K562 (cell line): ENCODE measurements around the gene DAAM1. TPM values are rescaled to one million over a fixed set of nuclear protein-coding genes. Genes with fewer than 3 reads are reported as not detected.

ENCODE experiments used
- ATAC-seq: fragments of 200-7000 bp; cut with Tn5 transposase; 3 replicates; pipeline ENCODE4 v1.9.1; 2020; ENCODE audit warnings: moderate library complexity
- BruUV-seq: library from RNA; stranded (reverse); fragments of 400-500 nt; replicated peaks from 2 replicates; lab custom pipeline; 2021; lab: Mats Ljungman, UMichigan
- CTCF ChIA-PET: fragments of 300-600 bp; formaldehyde crosslinking; extraction: SDS; loops from one replicate; lab custom pipeline; 2021; ENCODE audit warnings: low intra/inter-chr PET ratio; lab: Yijun Ruan, JAX
- POLR2A ChIA-PET: fragments of 300-600, 350-650 bp; sonication (Branson Sonifier 250); formaldehyde crosslinking; extraction: SDS; loops from one replicate; lab custom pipeline; 2021; ENCODE audit warnings: antibody characterized with exemption, inconsistent platforms; lab: Yijun Ruan, JAX
- DNase-seq, 4 experiments: peaks; one replicate each; pipeline versions ENCODE4 v3.0.0 to v3.0.0-alpha.2; 2011 to 2018; ENCODE audit warnings: low spot score in 3 of 4, mixed read lengths in 3 of 4; ENCODE audit errors: extremely low read depth in 1 of 4
- FAIRE-seq: peaks from 2 replicates; lab custom pipeline; 2011; peaks lifted over from hg19 to GRCh38; lab: Jason Lieb, UNC
- H2AFZ ChIP-seq: 2 replicates; pipeline ENCODE4 v1.6.0; 2011; ENCODE audit warnings: low read depth, low read length, control low read depth, inconsistent platforms
- H3K27ac ChIP-seq: fragments of 200-600 bp; 3 replicates; pipeline ENCODE4 v1.8.0; 2011; ENCODE audit warnings: low read depth, mild to moderate bottlenecking, control low read depth, inconsistent platforms, low read length, moderate library complexity, mixed read lengths; ENCODE audit errors: extremely low read depth
- H3K27me3 ChIP-seq, 2 experiments: fragments of 300-600 bp in 1 of 2; 2 replicates in 1 of 2; 3 replicates in 1 of 2; pipeline versions ENCODE4 v1.6.0 to v1.8.0; 2011; ENCODE audit warnings: inconsistent platforms in 2 of 2, low read length in 2 of 2, mild to moderate bottlenecking in 1 of 2, mixed read lengths in 1 of 2, moderate library complexity in 1 of 2; ENCODE audit not compliant: control insufficient read depth in 2 of 2, insufficient read depth in 2 of 2
- H3K36me3 ChIP-seq: fragments of 300-600 bp; 3 replicates; pipeline ENCODE4 v1.8.0; 2011; ENCODE audit warnings: mild to moderate bottlenecking, low read length, inconsistent platforms; ENCODE audit not compliant: control insufficient read depth, insufficient read depth
- H3K4me1 ChIP-seq, 2 experiments: fragments of 200-600 bp in 1 of 2; replicated peaks in 1 of 2; 2 replicates in 1 of 2; 3 replicates in 1 of 2; pipeline versions ENCODE4 v1.5.1 to v1.8.0; 2011; ENCODE audit warnings: inconsistent platforms in 2 of 2, low read length in 2 of 2, mild to moderate bottlenecking in 1 of 2, mixed read lengths in 1 of 2, moderate library complexity in 1 of 2; ENCODE audit not compliant: control insufficient read depth in 2 of 2, insufficient read depth in 2 of 2
- H3K4me2 ChIP-seq: 2 replicates; pipeline ENCODE4 v1.6.1; 2011; ENCODE audit warnings: low read length, control low read depth, inconsistent platforms, mixed read lengths; ENCODE audit not compliant: insufficient read depth
- H3K4me3 ChIP-seq: fragments of 200-600 bp; sonication (generic), shearing (Covaris generic); 2 replicates; pipeline ENCODE4 v1.5.1; 2016; ENCODE audit warnings: control low read depth, inconsistent platforms
- H3K79me2 ChIP-seq: fragments of 200-600 bp; 3 replicates; pipeline ENCODE4 v1.8.0; 2011; ENCODE audit warnings: low read length, inconsistent platforms; ENCODE audit not compliant: control insufficient read depth, insufficient read depth
- H3K9ac ChIP-seq, 2 experiments: 2 replicates each; pipeline versions ENCODE4 v1.6.0 to v1.6.1; 2011; ENCODE audit warnings: low read depth in 2 of 2, low read length in 2 of 2, control low read depth in 1 of 2, inconsistent platforms in 1 of 2, mild to moderate bottlenecking in 1 of 2, mixed read lengths in 1 of 2; ENCODE audit not compliant: insufficient read depth in 1 of 2
- H3K9me1 ChIP-seq: one replicate; pipeline ENCODE4 v1.6.0; 2011; ENCODE audit warnings: inconsistent platforms, mild to moderate bottlenecking, low read length, moderate library complexity; ENCODE audit not compliant: control insufficient read depth, insufficient read depth
- H3K9me3 ChIP-seq: replicated peaks from 2 replicates; pipeline ENCODE4 v1.5.1; 2011; ENCODE audit warnings: low read depth, low read length, inconsistent platforms; ENCODE audit not compliant: control insufficient read depth, insufficient read depth
- H4K20me1 ChIP-seq: replicated peaks from 2 replicates; pipeline ENCODE4 v1.6.1; 2011; ENCODE audit warnings: low read length, inconsistent platforms, mixed read lengths; ENCODE audit not compliant: control insufficient read depth, insufficient read depth
- ATF6 ChIP-seq: sonication (generic); formaldehyde crosslinking; IDR thresholded peaks from 2 replicates; pipeline ENCODE4 v1.4.0; 2020; ENCODE audit warnings: mild to moderate bottlenecking, missing genetic modification reagents
- BACH1 ChIP-seq: fragments of 200-800 bp; sonication (Bioruptor generic); IDR thresholded peaks from 2 replicates; pipeline ENCODE4 v1.6.1; 2016; ENCODE audit warnings: missing genetic modification characterization, missing compliant biosample characterization
- CBFB ChIP-seq: sonication (generic); formaldehyde crosslinking; IDR thresholded peaks from 2 replicates; pipeline ENCODE4 v1.4.0; 2020; ENCODE audit warnings: mild to moderate bottlenecking, missing genetic modification reagents
- FOXA1 ChIP-seq: fragments of 450-650 bp; IDR thresholded peaks from 2 replicates; pipeline ENCODE4 v1.6.1; 2016; ENCODE audit warnings: mild to moderate bottlenecking, borderline replicate concordance
- GABPB1 ChIP-seq: sonication (generic); formaldehyde crosslinking; IDR thresholded peaks from 2 replicates; pipeline ENCODE4 v1.8.0; 2022; ENCODE audit warnings: mild to moderate bottlenecking, missing genetic modification reagents
- GABPB2 ChIP-seq: fragments of 250-450 bp; sonication (Bioruptor Pico); conservative IDR thresholded peaks from 2 replicates; pipeline ENCODE4 v1.5.1; 2021; ENCODE audit warnings: mild to moderate bottlenecking
- GTF2F1 ChIP-seq: IDR thresholded peaks from 2 replicates; pipeline ENCODE4 v1.6.1; 2011; ENCODE audit warnings: low read depth, low read length, improper control_type of control experiment
- NCOA4 ChIP-seq: fragments of 450-650 bp; IDR thresholded peaks from 2 replicates; pipeline ENCODE4 v1.6.1; 2018; ENCODE audit warnings: mild to moderate bottlenecking; ENCODE audit not compliant: partially characterized antibody
- NRF1 ChIP-seq, 2 experiments: fragments of 450-650 bp; IDR thresholded peaks in 1 of 2; conservative IDR thresholded peaks in 1 of 2; 2 replicates each; pipeline ENCODE4 v1.6.1; 2014; ENCODE audit warnings: mild to moderate bottlenecking in 2 of 2
- PATZ1 ChIP-seq: fragments of 250-450 bp; sonication (Bioruptor Pico); IDR thresholded peaks from 2 replicates; pipeline ENCODE4 v1.5.0; 2020; ENCODE audit warnings: mild to moderate bottlenecking, borderline replicate concordance
- SIN3B ChIP-seq: fragments of 450-650 bp; IDR thresholded peaks from 2 replicates; pipeline ENCODE4 v1.6.1; 2017; ENCODE audit warnings: low read depth, mild to moderate bottlenecking, moderate library complexity
- SNIP1 ChIP-seq: fragments of 450-650 bp; IDR thresholded peaks from 2 replicates; pipeline ENCODE4 v1.7.1; 2017; ENCODE audit warnings: low read depth, mild to moderate bottlenecking
- SOX6 ChIP-seq: fragments of 450-650 bp; IDR thresholded peaks from 2 replicates; pipeline ENCODE4 v1.6.1; 2014; ENCODE audit warnings: mild to moderate bottlenecking
- TAF15 ChIP-seq: fragments of 200-400 bp; formaldehyde crosslinking; IDR thresholded peaks from 2 replicates; pipeline ENCODE4 v1.6.1; 2017; ENCODE audit warnings: mild to moderate bottlenecking, low read depth, low read length, moderate library complexity
- TEAD2 ChIP-seq: fragments of 450-650 bp; IDR thresholded peaks from 2 replicates; pipeline ENCODE4 v1.6.1; 2016; ENCODE audit warnings: missing genetic modification characterization, control low read depth, missing compliant biosample characterization
- ZBTB7A ChIP-seq: IDR thresholded peaks from 2 replicates; pipeline ENCODE4 v1.6.1; 2011; ENCODE audit warnings: low read depth, mild to moderate bottlenecking, low read length, moderate library complexity, borderline replicate concordance; ENCODE audit not compliant: control insufficient read depth
- ZFP91 ChIP-seq: sonication (generic); formaldehyde crosslinking; IDR thresholded peaks from 2 replicates; pipeline ENCODE4 v1.8.0; 2022; ENCODE audit warnings: mild to moderate bottlenecking, missing genetic modification reagents
- WGBS: fragments of 100-300 bp; shearing (Covaris generic); methylation state at CpG from one replicate; pipeline ENCODE4 v1.1.6; 2016; ENCODE audit warnings: low coverage, mixed read lengths; ENCODE audit not compliant: insufficient coverage; ENCODE audit errors: missing lambda C conversion rate; 5-methylcytosine and 5-hydroxymethylcytosine counted together
- in situ Hi-C: fragments of 300-500 bp; cut with MboI; formaldehyde crosslinking; loops from 4 replicates; pipeline ENCODE4 v1.15.0; 2018; ENCODE audit warnings: inconsistent platforms, mixed read lengths
- intact Hi-C: fragments of 100-400 bp; cut with micrococcal nuclease; formaldehyde crosslinking; loops from 2 replicates; pipeline ENCODE4 v1.14.2; 2022
- polyA plus RNA-seq, 8 experiments: library from polyadenylated mRNA; depleted of rRNA in 4 of 8; stranded (reverse) in 5 of 8; unstranded in 3 of 8; fragments of >200 nt; fragmentation: Nextera tagmentation in 2 of 8; fragmentation: Illumina TruSeq in 1 of 8; extraction: Ambion mirVana in 2 of 8; extraction: Trizol in 1 of 8; gene quantifications; 2 replicates each; pipeline versions ENCODE4 v1.2.1 to v1.2.3, GENCODE V29; 2011 to 2014; ENCODE audit warnings: inconsistent platforms in 1 of 8, missing spikeins in 1 of 8
- total RNA-seq, 7 experiments: library from RNA; depleted of rRNA in 6 of 7; stranded (reverse); fragments of >200 nt in 6 of 7; fragmentation: Illumina TruSeq in 2 of 7; extraction: Trizol in 2 of 7; gene quantifications; 2 replicates each; pipeline versions ENCODE4 v1.2.1 to v1.2.3, GENCODE V29; 2011 to 2021; ENCODE audit warnings: low replicate concordance in 1 of 7

The DAAM1 gene
- total and polyA plus RNA-seq, 9 of the 15 experiments (the other 6 are each of a cell fraction or from before 2014, with no cell fraction given): 3.6 to 11.6 (median 6.7) TPM

GRCh38 chr14:59389936-59390335 is 201.5 kb downstream of the DAAM1 start:
- FAIRE-seq: no peak
- no peak overlapping the region for H3K4me3 ChIP-seq
- intact Hi-C loops: loop anchor here (1.0 kb wide), 1 partner anchor 12 kb away; no protein-coding TSS in a partner anchor
- WGBS: 25% methylated on average over 1 of the region's 1 CpG
- BruUV-seq: no TSS peak
- no peaks in the 10 kb centered on the region for H3K79me2 ChIP-seq
- POLR2A ChIA-PET: no interaction called here
- no peak overlapping the region for H3K27ac ChIP-seq
- H3K9me3 ChIP-seq: no peaks in the 10 kb centered on the region
- H3K4me2 ChIP-seq: no peak overlapping the region
- H4K20me1 ChIP-seq: no peaks in the 10 kb centered on the region
- H3K9ac ChIP-seq: no peak overlapping the region
- no peak for TF ChIP-seq FOXA1
- TF ChIP-seq ATF6: no peak
- TF ChIP-seq NRF1 (conservative IDR thresholded peaks at IDR 0.05 in 1 of 2, IDR thresholded peaks at IDR 0.05 in 1 of 2): no peak
- TF ChIP-seq TAF15: no peak
- no peak for TF ChIP-seq PATZ1 (CRISPR knock-in tag)
- TF ChIP-seq BACH1 (tag): no peak
- TF ChIP-seq SNIP1: no peak
- no peak for TF ChIP-seq ZBTB7A
- no peak for TF ChIP-seq GTF2F1
- no peak for TF ChIP-seq SIN3B
- no peak for TF ChIP-seq TEAD2 (tag)
- TF ChIP-seq SOX6: no peak
- TF ChIP-seq GABPB1 (CRISPR knock-in tag): no peak
- TF ChIP-seq GABPB2 (CRISPR knock-in tag): no peak
- no peak for TF ChIP-seq ZFP91
- no peak for TF ChIP-seq CBFB
- TF ChIP-seq NCOA4: no peak
- ATAC-seq: no peak
- H2AFZ ChIP-seq: no peak overlapping the region
- CTCF ChIA-PET: no interaction called here
- no peaks in the 10 kb centered on the region for H3K36me3 ChIP-seq
- no peaks in the 10 kb centered on the region for H3K4me1 ChIP-seq
- no peak for DNase-seq
- no peaks in the 10 kb centered on the region for H3K9me1 ChIP-seq
- in situ Hi-C loops: no loop called here
- no peaks in the 10 kb centered on the region for H3K27me3 ChIP-seq
